B cell (primary cell): Measurements from ENCODE around the gene GRB14. TPM values are rescaled to one million over a fixed set of nuclear protein-coding genes. Genes with fewer than 3 reads are reported as not detected.

Experiments
- ATAC-seq: fragments of 200-7000 bp; cut with Tn5 transposase; one replicate; pipeline ENCODE4 v1.10.0; 2021; ENCODE audit warnings: low read depth, mild to moderate bottlenecking, moderate number of reproducible peaks, moderate library complexity
- CTCF ChIA-PET: fragments of 350-600 bp; sonication (Branson Sonifier 250); formaldehyde crosslinking; loops from one replicate; lab custom pipeline; 2021; ENCODE audit warnings: antibody characterized with exemption, inconsistent platforms; lab: Charles Lee
- POLR2A ChIA-PET: fragments of 350-600 bp; sonication (Branson Sonifier 250); formaldehyde crosslinking; loops from one replicate; lab custom pipeline; 2021; ENCODE audit warnings: antibody characterized with exemption; lab: Charles Lee
- DNase-seq: peaks from one replicate; pipeline ENCODE4 v3.0.0; 2013
- H2AFZ ChIP-seq: 2 replicates; pipeline ENCODE4 v1.6.1; 2012; ENCODE audit warnings: mild to moderate bottlenecking, low read depth, low read length; ENCODE audit not compliant: insufficient read depth, poor library complexity, severe bottlenecking
- H3K27ac ChIP-seq, 2 donors: 1 replicate in 1 of 2; 2 replicates in 1 of 2; pipeline ENCODE4 v1.5.1; 2012 to 2013; ENCODE audit warnings: low read length in 2 of 2, mild to moderate bottlenecking in 2 of 2, moderate library complexity in 1 of 2
- H3K27me3 ChIP-seq, 4 experiments: fragments of 200-600 bp in 1 of 4; sonication (generic) in 1 of 4; replicated peaks in 1 of 4; 1 replicate in 2 of 4; 2 replicates in 2 of 4; pipeline versions ENCODE4 v1.6.1 to v1.7.0; 2013 to 2016; ENCODE audit warnings: low read length in 3 of 4, mild to moderate bottlenecking in 2 of 4, mixed read lengths in 1 of 4, moderate library complexity in 1 of 4; ENCODE audit not compliant: insufficient read depth in 4 of 4, control insufficient read depth in 3 of 4; ENCODE audit errors: control extremely low read depth in 1 of 4
- H3K36me3 ChIP-seq, 2 experiments: replicated peaks in 1 of 2; 1 replicate in 1 of 2; 2 replicates in 1 of 2; pipeline versions ENCODE4 v1.6.1 to v1.7.1; 2013; ENCODE audit warnings: low read length in 1 of 2; ENCODE audit not compliant: insufficient read depth in 2 of 2, control insufficient read depth in 1 of 2; ENCODE audit errors: control extremely low read depth in 1 of 2, extremely low read depth in 1 of 2
- H3K4me1 ChIP-seq, 2 donors: fragments of 200-600 bp in 1 of 2; sonication (generic) in 1 of 2; 1 replicate in 1 of 2; 2 replicates in 1 of 2; pipeline versions ENCODE4 v1.5.1 to v1.6.1; 2013 to 2017; ENCODE audit warnings: low read length in 2 of 2; ENCODE audit not compliant: control insufficient read depth in 2 of 2, insufficient read depth in 2 of 2
- H3K4me2 ChIP-seq: replicated peaks from 2 replicates; pipeline ENCODE3; 2012; ENCODE audit warnings: mild to moderate bottlenecking, low read depth, low read length; ENCODE audit not compliant: poor library complexity, severe bottlenecking
- H3K4me3 ChIP-seq, 5 experiments: fragments of 200-600 bp in 1 of 5; sonication (generic) in 1 of 5; 1 replicate in 3 of 5; 2 replicates in 2 of 5; pipeline versions ENCODE4 v1.5.1 to v1.7.0; 2011 to 2016; ENCODE audit warnings: low read length in 4 of 5, mild to moderate bottlenecking in 4 of 5, low read depth in 2 of 5, control low read depth in 1 of 5, moderate library complexity in 1 of 5; ENCODE audit not compliant: insufficient read depth in 1 of 5; ENCODE audit errors: control extremely low read depth in 1 of 5, extremely low read depth in 1 of 5
- H3K79me2 ChIP-seq: fragments of 200-600 bp; sonication (generic); one replicate; pipeline ENCODE4 v1.6.0; 2016; ENCODE audit warnings: low read length; ENCODE audit not compliant: control insufficient read depth, insufficient read depth
- H3K9ac ChIP-seq: fragments of 200-600 bp; sonication (generic); 2 replicates; pipeline ENCODE4 v1.6.1; 2017; ENCODE audit warnings: mild to moderate bottlenecking, low read length, moderate library complexity
- H3K9me3 ChIP-seq, 3 donors: one replicate each; pipeline versions ENCODE4 v1.6.1 to v1.7.1; 2013; ENCODE audit warnings: low read length in 2 of 3; ENCODE audit not compliant: control insufficient read depth in 2 of 3, insufficient read depth in 1 of 3; ENCODE audit errors: control extremely low read depth in 1 of 3
- H4K20me1 ChIP-seq: 2 replicates; pipeline ENCODE4 v1.6.0; 2012; ENCODE audit warnings: mild to moderate bottlenecking, low read length; ENCODE audit not compliant: insufficient read depth, control insufficient read depth, poor library complexity, severe bottlenecking
- H3K27ac Mint-ChIP-seq: one replicate; pipeline ENCODE4 v1.8.0; 2021; ENCODE audit warnings: mixed read lengths
- H3K27me3 Mint-ChIP-seq: one replicate; pipeline ENCODE4 v1.8.0; 2021; ENCODE audit warnings: mixed read lengths
- H3K4me1 Mint-ChIP-seq: one replicate; pipeline ENCODE4 v1.8.0; 2021; ENCODE audit warnings: mixed read lengths
- H3K4me3 Mint-ChIP-seq: one replicate; pipeline ENCODE4 v1.8.0; 2021; ENCODE audit warnings: mixed read lengths
- H3K9me3 Mint-ChIP-seq: one replicate; pipeline ENCODE4 v1.8.0; 2022; ENCODE audit warnings: mixed read lengths; ENCODE audit not compliant: insufficient read depth
- EZH2 ChIP-seq: IDR thresholded peaks from 2 replicates; pipeline ENCODE4 v1.6.1; 2012; ENCODE audit warnings: borderline replicate concordance, low read depth, mild to moderate bottlenecking, moderate library complexity, low read length; ENCODE audit not compliant: insufficient read depth, poor library complexity, severe bottlenecking
- WGBS: methylation state at CpG from one replicate; pipeline ENCODE4 v1.1.5; 2013; ENCODE audit warnings: missing lambda C conversion rate; ENCODE audit not compliant: insufficient coverage; 5-methylcytosine and 5-hydroxymethylcytosine counted together
- intact Hi-C: fragments of 100-400 bp; cut with micrococcal nuclease; formaldehyde crosslinking; loops from one replicate; pipeline ENCODE4 v1.10.0; 2022
- polyA plus RNA-seq: library from polyadenylated mRNA; depleted of rRNA; stranded (reverse); fragments of >200 nt; gene quantifications from 2 replicates; pipeline ENCODE4 v1.2.3, GENCODE V29; 2012
- total RNA-seq, 2 donors: library from RNA; stranded (reverse); fragments of 120-200 nt in 1 of 2; gene quantifications; 1 replicate in 1 of 2; 2 replicates in 1 of 2; pipeline versions ENCODE4 v1.2.3 to v1.2.4, GENCODE V29; 2013 to 2022
- TF ChIP-seq, protein P1 (sequence below): fragments of 200-600 bp; IDR thresholded peaks from one replicate; pipeline ENCODE4 v1.8.0; 2022; ENCODE audit warnings: antibody characterized with exemption, mild to moderate bottlenecking

Gene GRB14
- total and polyA plus RNA-seq, 2 donors (not counting 1 experiment from before 2014, with no cell fraction given) = not detected

DNA sequence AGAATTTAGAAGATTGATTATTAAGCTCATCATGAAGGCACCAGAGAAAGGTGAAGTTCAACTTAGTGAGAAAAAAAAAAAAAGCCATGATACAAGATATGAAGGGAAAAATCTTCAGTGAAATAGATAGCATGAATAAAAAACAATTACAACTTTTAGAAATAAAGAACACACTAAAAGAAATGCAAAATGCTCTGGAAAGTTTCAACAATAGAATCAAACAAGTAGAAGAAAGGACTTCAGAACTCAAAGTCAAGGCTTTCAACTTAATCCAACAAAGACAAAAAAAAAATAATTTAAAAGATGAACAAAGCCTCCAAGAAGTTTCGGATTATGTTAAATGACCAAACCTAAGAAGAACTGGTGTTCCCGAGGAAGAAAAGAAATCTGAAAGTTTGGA, 105.5 kb downstream of the GRB14 start:
- no peak overlapping the region for H3K27ac Mint-ChIP-seq
- ATAC-seq = no peak
- H3K27me3 ChIP-seq = no peaks in the 10 kb centered on the region
- H3K27me3 Mint-ChIP-seq = no peaks in the 10 kb centered on the region
- H3K79me2 ChIP-seq = no peaks in the 10 kb centered on the region
- WGBS = no CpG with 5 or more reads among the region's 2 CpGs
- H4K20me1 ChIP-seq = no peaks in the 10 kb centered on the region
- H3K27ac ChIP-seq = no peak overlapping the region
- DNase-seq = no peak
- ChIA-PET POLR2A (no interaction called here), CTCF (no interaction called here)
- H3K4me3 ChIP-seq = no peak overlapping the region
- peaks cover 0 to 17% (median 5%) of the 10 kb centered on the region in 3 donors for H3K9me3 ChIP-seq
- no peak overlapping the region for H3K9ac ChIP-seq
- no peaks in the 10 kb centered on the region for H3K36me3 ChIP-seq
- intact Hi-C loops = no loop called here
- H3K4me2 ChIP-seq = no peak overlapping the region
- TF ChIP-seq, protein P1, sequence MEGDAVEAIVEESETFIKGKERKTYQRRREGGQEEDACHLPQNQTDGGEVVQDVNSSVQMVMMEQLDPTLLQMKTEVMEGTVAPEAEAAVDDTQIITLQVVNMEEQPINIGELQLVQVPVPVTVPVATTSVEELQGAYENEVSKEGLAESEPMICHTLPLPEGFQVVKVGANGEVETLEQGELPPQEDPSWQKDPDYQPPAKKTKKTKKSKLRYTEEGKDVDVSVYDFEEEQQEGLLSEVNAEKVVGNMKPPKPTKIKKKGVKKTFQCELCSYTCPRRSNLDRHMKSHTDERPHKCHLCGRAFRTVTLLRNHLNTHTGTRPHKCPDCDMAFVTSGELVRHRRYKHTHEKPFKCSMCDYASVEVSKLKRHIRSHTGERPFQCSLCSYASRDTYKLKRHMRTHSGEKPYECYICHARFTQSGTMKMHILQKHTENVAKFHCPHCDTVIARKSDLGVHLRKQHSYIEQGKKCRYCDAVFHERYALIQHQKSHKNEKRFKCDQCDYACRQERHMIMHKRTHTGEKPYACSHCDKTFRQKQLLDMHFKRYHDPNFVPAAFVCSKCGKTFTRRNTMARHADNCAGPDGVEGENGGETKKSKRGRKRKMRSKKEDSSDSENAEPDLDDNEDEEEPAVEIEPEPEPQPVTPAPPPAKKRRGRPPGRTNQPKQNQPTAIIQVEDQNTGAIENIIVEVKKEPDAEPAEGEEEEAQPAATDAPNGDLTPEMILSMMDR = no peak
- TF ChIP-seq EZH2 = no peak
- no peaks in the 10 kb centered on the region for H3K4me1 Mint-ChIP-seq
- peaks cover 14% of the 10 kb centered on the region for H3K9me3 Mint-ChIP-seq
- no peak overlapping the region for H2AFZ ChIP-seq
- H3K4me1 ChIP-seq = no peaks in the 10 kb centered on the region
- no peak overlapping the region for H3K4me3 Mint-ChIP-seq

DNA sequence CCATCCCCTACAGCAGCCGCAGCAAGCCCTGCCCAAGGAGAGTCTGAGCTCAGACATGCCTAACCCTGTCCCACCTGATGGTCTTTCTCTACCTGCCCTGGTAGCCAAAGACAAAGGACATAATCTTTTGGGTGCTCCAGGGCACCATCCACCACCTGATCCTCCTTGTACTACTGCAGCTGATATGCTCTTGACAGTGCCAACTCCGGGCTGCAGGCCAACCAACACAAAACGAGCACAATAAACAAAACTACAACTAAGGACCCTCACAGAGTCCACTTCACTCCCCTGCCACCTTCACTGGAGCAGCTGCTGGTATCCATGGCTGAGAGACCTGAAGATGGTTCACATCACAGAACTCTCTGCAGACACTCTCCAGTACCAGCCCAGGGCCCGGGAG, 106.3 kb downstream of the GRB14 start:
- Histone ChIP-seq H2AFZ (no peak overlapping the region), H3K4me3 (no peak overlapping the region), H3K4me2 (no peak overlapping the region), H4K20me1 (no peaks in the 10 kb centered on the region), H3K9ac (no peak overlapping the region), H3K4me1 (no peaks in the 10 kb centered on the region), H3K27ac (no peak overlapping the region), H3K79me2 (no peaks in the 10 kb centered on the region), H3K36me3 (no peaks in the 10 kb centered on the region), H3K27me3 (no peaks in the 10 kb centered on the region), H3K9me3 (peaks cover 0 to 17% (median 5%) of the 10 kb centered on the region in 3 donors)
- TF ChIP-seq, protein P1 = no peak
- no peak for TF ChIP-seq EZH2
- WGBS = 75% methylated on average over 3 of the region's 4 CpGs
- Mint-ChIP-seq H3K27ac (no peak overlapping the region), H3K4me3 (no peak overlapping the region), H3K4me1 (no peaks in the 10 kb centered on the region), H3K9me3 (peaks cover 14% of the 10 kb centered on the region), H3K27me3 (no peaks in the 10 kb centered on the region)
- no peak for DNase-seq
- no peak for ATAC-seq
- POLR2A ChIA-PET = no interaction called here
- intact Hi-C loops = no loop called here
- CTCF ChIA-PET = no interaction called here
